ENCODE results near the gene RGS6. TPM values are rescaled to one million over a fixed set of nuclear protein-coding genes. Genes with fewer than 3 reads are reported as not detected.

Gene RGS6
- total RNA-seq, 1 donor from 2014 or later: not detected

DNA sequence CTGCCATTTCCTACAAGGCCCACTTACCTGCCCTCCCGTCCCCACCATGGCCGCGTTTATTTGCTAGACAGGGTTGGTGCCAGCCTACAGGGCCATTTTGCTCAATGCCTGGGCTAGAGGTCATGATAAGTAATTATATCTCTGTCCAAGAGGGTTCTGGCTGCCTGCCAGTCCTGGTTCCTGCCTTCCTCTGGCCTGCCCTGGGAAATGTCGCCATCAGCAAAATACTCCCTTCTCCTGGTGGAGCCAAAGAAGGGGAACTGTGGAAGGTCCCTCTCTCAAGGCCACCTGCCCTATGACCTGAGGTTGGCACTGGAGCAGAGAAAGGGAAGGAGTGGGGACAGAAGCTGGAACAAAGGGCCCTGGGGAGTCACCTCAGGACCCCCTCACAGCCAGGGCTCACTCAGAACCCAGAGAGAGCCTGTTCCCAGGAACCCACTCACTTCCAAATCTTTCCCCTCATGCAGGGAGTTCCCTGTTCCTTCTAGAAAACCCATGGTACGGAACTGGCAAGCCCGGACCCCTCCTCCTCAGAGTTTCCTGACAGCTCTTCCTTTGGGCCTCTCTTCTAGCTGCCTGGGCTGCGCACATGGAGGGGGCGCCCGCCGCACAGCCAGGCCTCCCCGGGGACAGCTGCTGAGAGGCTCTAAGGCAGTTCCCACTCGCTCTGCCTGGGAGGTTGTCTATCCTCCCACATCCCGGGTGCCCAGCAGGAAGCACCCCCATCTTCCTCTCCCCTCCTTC is 681.2 kb downstream of the RGS6 start:
- Mint-ChIP-seq H3K4me3 (no peak overlapping the region), H3K27me3 (no peaks in the 10 kb centered on the region), H3K4me1 (peaks cover 4% of the 10 kb centered on the region), H3K9me3 (no peaks in the 10 kb centered on the region), H3K27ac (no peak overlapping the region), H3K36me3 (ENCODE audit: low read depth) (no peaks in the 10 kb centered on the region)
- intact Hi-C loops (cut with micrococcal nuclease): no loop called here
- ChIA-PET POLR2A (interaction anchor here (0.6 kb wide), 1 partner anchor 12 kb away, joined by 3 read pairs; no protein-coding TSS in a partner anchor), CTCF (no interaction called here)
- DNase-seq: no peak
- no peak for ATAC-seq (ENCODE audit: low read depth)
- TF ChIP-seq, protein P1, sequence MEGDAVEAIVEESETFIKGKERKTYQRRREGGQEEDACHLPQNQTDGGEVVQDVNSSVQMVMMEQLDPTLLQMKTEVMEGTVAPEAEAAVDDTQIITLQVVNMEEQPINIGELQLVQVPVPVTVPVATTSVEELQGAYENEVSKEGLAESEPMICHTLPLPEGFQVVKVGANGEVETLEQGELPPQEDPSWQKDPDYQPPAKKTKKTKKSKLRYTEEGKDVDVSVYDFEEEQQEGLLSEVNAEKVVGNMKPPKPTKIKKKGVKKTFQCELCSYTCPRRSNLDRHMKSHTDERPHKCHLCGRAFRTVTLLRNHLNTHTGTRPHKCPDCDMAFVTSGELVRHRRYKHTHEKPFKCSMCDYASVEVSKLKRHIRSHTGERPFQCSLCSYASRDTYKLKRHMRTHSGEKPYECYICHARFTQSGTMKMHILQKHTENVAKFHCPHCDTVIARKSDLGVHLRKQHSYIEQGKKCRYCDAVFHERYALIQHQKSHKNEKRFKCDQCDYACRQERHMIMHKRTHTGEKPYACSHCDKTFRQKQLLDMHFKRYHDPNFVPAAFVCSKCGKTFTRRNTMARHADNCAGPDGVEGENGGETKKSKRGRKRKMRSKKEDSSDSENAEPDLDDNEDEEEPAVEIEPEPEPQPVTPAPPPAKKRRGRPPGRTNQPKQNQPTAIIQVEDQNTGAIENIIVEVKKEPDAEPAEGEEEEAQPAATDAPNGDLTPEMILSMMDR (IDR thresholded peaks at IDR 0.05): no peak

DNA sequence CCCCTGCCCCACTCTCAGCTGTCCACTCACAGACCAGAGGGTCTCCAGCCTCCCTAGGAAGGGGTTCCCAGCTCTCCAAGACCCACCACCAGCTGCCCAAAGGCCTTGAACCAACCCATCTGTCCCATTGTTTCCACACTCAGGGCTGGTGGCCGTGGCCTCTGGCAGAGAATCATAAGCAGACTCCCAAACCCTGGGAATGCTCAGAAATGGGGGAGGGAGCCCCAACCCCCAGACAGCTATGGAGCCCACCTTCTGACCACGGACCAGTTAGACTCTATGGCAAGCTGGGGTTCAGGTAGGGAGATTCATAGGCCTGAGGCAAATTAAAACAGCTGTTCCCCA is 681.7 kb downstream of the RGS6 start:
- no peak for DNase-seq
- ChIA-PET CTCF (no interaction called here), POLR2A (interaction anchor here (0.6 kb wide), 1 partner anchor 12 kb away, joined by 3 read pairs; no protein-coding TSS in a partner anchor)
- no peak for ATAC-seq (ENCODE audit: low read depth)
- H3K27ac Mint-ChIP-seq: no peak overlapping the region
- H3K9me3 Mint-ChIP-seq: no peaks in the 10 kb centered on the region
- no peak overlapping the region for H3K4me3 Mint-ChIP-seq
- TF ChIP-seq, protein P1 (IDR thresholded peaks at IDR 0.05): no peak
- H3K4me1 Mint-ChIP-seq: peaks cover 4% of the 10 kb centered on the region
- H3K36me3 Mint-ChIP-seq (ENCODE audit: low read depth): no peaks in the 10 kb centered on the region
- intact Hi-C loops (cut with micrococcal nuclease): no loop called here
- no peaks in the 10 kb centered on the region for H3K27me3 Mint-ChIP-seq

DNA sequence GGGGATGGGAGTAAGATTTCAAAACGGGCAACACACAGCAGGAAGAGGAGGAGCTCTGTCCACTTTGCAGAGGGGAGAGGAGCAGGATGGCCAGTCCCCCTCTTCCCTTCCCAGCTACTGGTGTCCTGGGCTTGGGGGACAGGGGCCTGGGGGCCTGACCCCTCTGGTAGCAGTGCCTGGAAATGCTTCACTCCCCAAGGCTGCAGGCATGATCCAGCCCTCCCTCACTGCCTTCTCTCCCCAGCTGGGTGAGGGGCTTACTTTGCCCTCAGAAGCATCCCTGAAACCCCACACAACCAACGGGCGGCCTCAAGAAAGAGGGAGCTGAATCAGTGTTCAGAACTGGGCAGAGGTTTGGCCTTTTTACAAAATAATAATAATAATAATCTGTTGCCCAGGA is 682.1 kb downstream of the RGS6 start:
- no peak for ATAC-seq (ENCODE audit: low read depth)

DNA sequence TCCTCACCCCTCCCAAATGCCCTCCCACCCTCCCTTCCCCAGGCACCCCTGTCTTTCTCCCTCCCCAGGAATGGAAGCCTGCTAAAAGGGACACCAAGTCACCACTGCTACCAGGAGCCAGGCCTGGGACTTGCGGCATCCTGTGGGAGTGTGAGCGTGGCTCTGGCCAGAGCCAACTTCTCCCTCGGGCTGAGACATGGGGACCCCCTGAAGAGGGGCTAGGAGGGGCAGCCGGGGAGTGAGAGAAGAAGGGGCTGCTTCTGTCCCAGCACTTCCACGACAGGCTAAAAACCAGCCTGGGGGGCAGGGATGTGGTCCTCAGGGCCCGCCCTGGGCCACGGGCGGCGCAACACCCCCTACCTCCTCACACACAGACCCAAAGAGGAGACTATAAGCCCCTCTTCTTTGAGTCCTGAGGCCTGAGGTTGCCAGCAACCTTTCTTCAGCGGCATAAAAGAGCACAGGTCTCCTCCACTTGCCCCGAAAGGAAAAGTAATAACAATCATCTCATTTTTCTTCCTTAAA is 682.7 kb downstream of the RGS6 start:
- H3K36me3 Mint-ChIP-seq (ENCODE audit: low read depth): no peaks in the 10 kb centered on the region
- intact Hi-C loops (cut with micrococcal nuclease): no loop called here
- no peak overlapping the region for H3K4me3 Mint-ChIP-seq
- DNase-seq (no peak), ATAC-seq (ENCODE audit: low read depth) (no peak)
- no peak overlapping the region for H3K27ac Mint-ChIP-seq
- peaks cover 4% of the 10 kb centered on the region for H3K4me1 Mint-ChIP-seq
- H3K27me3 Mint-ChIP-seq: no peaks in the 10 kb centered on the region
- no peaks in the 10 kb centered on the region for H3K9me3 Mint-ChIP-seq
- TF ChIP-seq, protein P1 (IDR thresholded peaks at IDR 0.05): no peak
- ChIA-PET CTCF (no interaction called here), POLR2A (no interaction called here)

More for the DNA sequence above, 682.1 kb downstream of the RGS6 start:
- POLR2A ChIA-PET: interaction anchor here (0.6 kb wide), 1 partner anchor 13 kb away, joined by 3 read pairs; no protein-coding TSS in a partner anchor
- Mint-ChIP-seq H3K4me1 (peaks cover 4% of the 10 kb centered on the region), H3K9me3 (no peaks in the 10 kb centered on the region), H3K27me3 (no peaks in the 10 kb centered on the region), H3K4me3 (no peak overlapping the region), H3K27ac (no peak overlapping the region), H3K36me3 (ENCODE audit: low read depth) (no peaks in the 10 kb centered on the region)
- TF ChIP-seq, protein P1 (IDR thresholded peaks at IDR 0.05): no peak
- intact Hi-C loops (cut with micrococcal nuclease): no loop called here
- CTCF ChIA-PET: no interaction called here
- no peak for DNase-seq

DNA sequence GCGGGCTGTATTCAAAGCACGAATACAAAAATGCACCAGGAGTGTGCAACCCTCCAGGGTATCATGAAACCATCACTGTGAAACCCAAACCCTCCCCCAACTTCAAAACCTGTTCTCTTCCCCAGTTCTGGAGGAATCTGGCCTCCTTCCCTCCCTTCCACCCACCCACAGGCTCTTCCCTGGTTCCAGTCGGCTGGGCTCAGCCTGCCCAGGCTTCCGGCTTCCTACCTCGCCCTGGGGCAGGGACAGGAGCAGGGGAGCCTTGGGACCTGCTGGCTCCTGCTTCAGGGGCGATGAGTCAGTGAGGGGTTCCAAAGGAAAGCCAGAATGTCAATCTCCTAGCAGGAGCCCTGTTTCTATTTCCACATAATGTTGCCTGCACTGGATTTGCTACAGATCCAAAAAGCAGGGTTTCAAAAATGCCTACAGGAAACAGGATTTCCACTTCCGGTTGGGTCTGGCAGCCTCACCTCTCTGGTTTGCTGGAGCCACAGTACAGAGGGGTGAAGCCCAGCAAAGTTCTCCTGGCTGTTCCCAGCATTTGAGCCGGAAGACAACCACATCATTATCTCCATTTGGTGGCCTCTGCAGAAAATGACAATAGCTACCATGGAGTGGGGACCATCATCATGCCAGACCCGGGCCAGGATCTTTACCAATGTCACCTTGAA is 683.4 kb downstream of the RGS6 start:
- DNase-seq (no peak), ATAC-seq (ENCODE audit: low read depth) (no peak)
- no peak overlapping the region for H3K4me3 Mint-ChIP-seq
- TF ChIP-seq, protein P1 (IDR thresholded peaks at IDR 0.05): no peak
- peaks cover 4% of the 10 kb centered on the region for H3K4me1 Mint-ChIP-seq
- CTCF ChIA-PET: no interaction called here
- H3K27me3 Mint-ChIP-seq: no peaks in the 10 kb centered on the region
- no peaks in the 10 kb centered on the region for H3K9me3 Mint-ChIP-seq
- no peak overlapping the region for H3K27ac Mint-ChIP-seq
- POLR2A ChIA-PET: no interaction called here
- no peaks in the 10 kb centered on the region for H3K36me3 Mint-ChIP-seq (ENCODE audit: low read depth)
- intact Hi-C loops (cut with micrococcal nuclease): no loop called here
